Type B pancreatic cell (in vitro differentiated cells): ENCODE data around the gene TAF12. TPM values are rescaled to one million over a fixed set of nuclear protein-coding genes. Genes with fewer than 3 reads are reported as not detected.
"Not testable (repeated sequence)": the region's sequence is repeated elsewhere in the genome, so short reads cannot be mapped to it uniquely, and the experiment has no call there.

Experiments used
- DNase-seq: peaks from one replicate; pipeline ENCODE4 v3.0.0; 2021; ENCODE audit warnings: mixed read lengths; ENCODE audit not compliant: unreplicated experiment; ENCODE audit errors: extremely low spot score
- H3K27ac Mint-ChIP-seq: 2 replicates; pipeline ENCODE4 v1.8.0; 2021; ENCODE audit warnings: mild to moderate bottlenecking, mixed read lengths
- H3K27me3 Mint-ChIP-seq: 2 replicates; pipeline ENCODE4 v1.8.0; 2021; ENCODE audit warnings: mixed read lengths
- H3K36me3 Mint-ChIP-seq: 2 replicates; pipeline ENCODE4 v1.8.0; 2021; ENCODE audit warnings: mixed read lengths
- H3K4me1 Mint-ChIP-seq: one replicate; pipeline ENCODE4 v1.8.0; 2021; ENCODE audit warnings: mixed read lengths; ENCODE audit not compliant: unreplicated experiment
- H3K4me3 Mint-ChIP-seq: 2 replicates; pipeline ENCODE4 v1.8.0; 2021; ENCODE audit warnings: mild to moderate bottlenecking, mixed read lengths
- H3K9me3 Mint-ChIP-seq: 2 replicates; pipeline ENCODE4 v1.8.0; 2021; ENCODE audit warnings: mixed read lengths
- CTCF ChIP-seq: fragments of 200-600 bp; sonication (generic); conservative IDR thresholded peaks from 2 replicates; pipeline ENCODE4 v1.5.0; 2021; ENCODE audit warnings: antibody characterized with exemption, mild to moderate bottlenecking
- total RNA-seq: library from RNA; stranded (reverse); gene quantifications from 2 replicates; pipeline ENCODE4 v1.2.1, GENCODE V29; 2021; ENCODE audit warnings: low replicate concordance

Gene TAF12
- total RNA-seq, 1 donor from 2014 or later: 20.8 TPM

GRCh38 chr1:28656335-28656734 lies 13.5 kb upstream of the TAF12 start:
- no peak for DNase-seq
- Mint-ChIP-seq H3K27me3 (no peaks in the 10 kb centered on the region), H3K9me3 (no peaks in the 10 kb centered on the region), H3K4me3 (no peak overlapping the region), H3K4me1 (no peaks in the 10 kb centered on the region), H3K27ac (no peak overlapping the region), H3K36me3 (no peaks in the 10 kb centered on the region)
- no peak for TF ChIP-seq CTCF

- H3K27ac Mint-ChIP-seq, DNase-seq, H3K36me3 Mint-ChIP-seq, H3K4me1 Mint-ChIP-seq, H3K27me3 Mint-ChIP-seq, H3K4me3 Mint-ChIP-seq, H3K9me3 Mint-ChIP-seq: not testable (repeated sequence)
These were observed 12.8 kb upstream of the TAF12 start for GRCh38 chr1:28655448-28656311.

GRCh38 chr1:28653870-28654269 lies 11.0 kb upstream of the TAF12 start:
- DNase-seq, H3K4me3 Mint-ChIP-seq, H3K27me3 Mint-ChIP-seq, H3K4me1 Mint-ChIP-seq, H3K27ac Mint-ChIP-seq, H3K9me3 Mint-ChIP-seq, H3K36me3 Mint-ChIP-seq: not testable (repeated sequence)
- TF ChIP-seq CTCF: peak; percentile 35

GRCh38 chr1:28653063-28653462 lies 10.2 kb upstream of the TAF12 start:
- not testable (repeated sequence) for H3K36me3 Mint-ChIP-seq, DNase-seq, H3K27ac Mint-ChIP-seq, H3K4me1 Mint-ChIP-seq, H3K4me3 Mint-ChIP-seq, H3K9me3 Mint-ChIP-seq, H3K27me3 Mint-ChIP-seq

GRCh38 chr1:28648474-28649198 lies 5.8 kb upstream of the TAF12 start, which contains the start of gene RNU11:
Gene RNU11, plus strand, starts transcription at chr1:28648600.
- DNase-seq: peak; percentile 85
- no peak for TF ChIP-seq CTCF
- Mint-ChIP-seq H3K36me3 (no peaks in the 10 kb centered on the region), H3K27ac (peak within 1 kb of the TSS; percentile 100), H3K4me1 (peaks cover 17% of the 10 kb centered on the region), H3K27me3 (peaks cover 4% of the 10 kb centered on the region), H3K9me3 (no peaks in the 10 kb centered on the region), H3K4me3 (peak within 1 kb of the TSS; percentile 92)

GRCh38 chr1:28648008-28648473 lies 5.2 kb upstream of the TAF12 start:
- TF ChIP-seq CTCF: no peak
- H3K27me3 Mint-ChIP-seq: peaks cover 4% of the 10 kb centered on the region
- H3K27ac Mint-ChIP-seq: peak overlapping the region; percentile 100
- DNase-seq: peak; percentile 84
- H3K4me1 Mint-ChIP-seq: peaks cover 21% of the 10 kb centered on the region
- H3K9me3 Mint-ChIP-seq: no peaks in the 10 kb centered on the region
- peak overlapping the region; percentile 92 for H3K4me3 Mint-ChIP-seq
- H3K36me3 Mint-ChIP-seq: no peaks in the 10 kb centered on the region
